RPMI7951 (cell line): ENCODE data around the gene RUSC1. TPM values are rescaled to one million over a fixed set of nuclear protein-coding genes. Genes with fewer than 3 reads are reported as not detected.

Experiments used
- DNase-seq: peaks from one replicate; pipeline ENCODE4 v3.0.0-alpha.2; 2012; ENCODE audit warnings: low read depth
- total RNA-seq: library from RNA; depleted of rRNA; stranded (reverse); fragments of >200 nt; shearing (Covaris generic); gene quantifications from 2 replicates; pipeline ENCODE4 v1.2.3, GENCODE V29; 2014

Gene RUSC1
- total RNA-seq, 1 experiment from 2014 or later, result 26.2 TPM

DNA sequence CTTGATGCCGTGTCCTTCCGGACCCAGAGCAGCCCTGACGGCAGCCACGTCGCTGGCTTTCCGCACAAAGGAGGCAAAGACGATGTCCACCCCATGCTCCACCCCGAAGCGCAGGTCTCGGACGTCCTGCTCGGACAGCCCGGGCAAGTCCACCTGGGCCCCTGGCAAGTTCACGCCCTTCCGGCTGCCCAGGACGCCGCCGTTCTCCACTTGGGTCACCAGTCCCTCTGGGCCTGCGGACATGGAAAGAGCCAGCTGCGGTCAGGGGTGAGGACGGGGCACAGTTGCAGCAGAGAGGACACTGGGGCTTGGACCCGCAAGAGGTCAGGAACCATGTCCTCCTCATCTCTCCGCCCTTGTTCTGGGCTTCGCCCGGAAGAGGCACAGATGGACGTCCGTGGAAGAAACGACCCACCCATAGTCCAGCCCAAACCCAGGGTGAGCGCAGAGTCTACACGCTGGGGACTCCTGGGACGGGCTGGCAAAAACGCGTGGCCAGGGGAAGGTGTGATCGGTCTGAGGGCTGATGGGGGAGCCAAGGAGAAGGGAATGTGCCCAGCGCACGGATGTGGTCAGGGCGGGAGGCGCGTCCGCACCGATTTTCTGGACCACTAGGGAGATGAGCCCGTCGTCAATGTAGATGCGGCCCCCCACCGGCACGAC, 26.0 kb upstream of the RUSC1 start:
- no peak for DNase-seq

DNA sequence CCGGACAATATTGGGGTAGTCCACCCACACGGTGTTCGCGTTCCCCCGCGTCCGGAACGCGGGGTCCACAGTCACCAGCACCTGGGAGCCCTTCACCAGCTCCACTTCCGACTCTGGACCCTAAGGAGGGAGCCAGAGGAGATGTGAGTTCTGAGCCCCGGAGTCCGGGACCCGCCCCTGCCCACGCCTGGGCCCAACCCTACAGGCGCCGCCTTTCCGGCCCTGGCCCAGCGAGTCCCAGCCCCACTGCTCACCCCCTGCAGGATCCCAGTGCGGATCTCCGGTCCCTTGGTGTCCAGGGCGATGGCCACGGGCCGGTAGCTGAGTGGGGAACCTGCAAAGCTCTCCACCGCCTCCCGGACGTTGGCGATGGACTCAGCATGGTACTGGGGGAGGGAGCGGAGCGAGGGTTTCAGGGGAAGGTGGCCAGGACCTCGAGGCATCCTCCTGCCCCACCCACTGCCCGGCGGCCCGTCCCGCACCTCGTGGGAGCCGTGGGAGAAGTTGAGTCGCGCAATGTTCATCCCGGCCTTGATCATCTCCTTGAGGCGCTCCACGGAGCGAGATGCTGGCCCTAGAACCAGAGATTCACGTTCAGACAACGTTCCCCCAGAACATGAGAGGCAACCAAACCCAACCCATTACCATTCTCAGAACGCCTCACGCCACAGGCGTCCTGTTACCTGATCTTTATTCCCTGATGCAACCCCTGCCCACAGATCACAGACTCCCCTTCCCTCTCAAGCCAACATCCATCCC, 25.3 kb upstream of the RUSC1 start:
- DNase-seq, result no peak

DNA sequence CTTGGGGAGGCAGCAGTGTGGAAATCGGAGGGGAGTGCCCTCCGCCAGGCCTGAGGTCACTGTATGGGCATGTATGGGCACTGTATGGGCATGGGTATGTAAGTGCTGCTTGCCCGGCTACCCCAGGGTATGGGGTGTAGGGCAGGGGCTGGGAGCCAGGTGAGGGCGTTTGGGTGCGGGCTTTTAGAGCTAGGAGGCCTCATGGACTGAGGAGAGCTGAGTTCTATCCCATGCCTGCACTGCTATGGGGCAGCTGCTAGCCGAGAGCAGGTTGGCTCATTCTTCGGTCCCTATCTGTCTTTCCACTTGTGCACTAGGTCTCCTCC, 24.8 kb upstream of the RUSC1 start:
- DNase-seq, result no peak

DNA sequence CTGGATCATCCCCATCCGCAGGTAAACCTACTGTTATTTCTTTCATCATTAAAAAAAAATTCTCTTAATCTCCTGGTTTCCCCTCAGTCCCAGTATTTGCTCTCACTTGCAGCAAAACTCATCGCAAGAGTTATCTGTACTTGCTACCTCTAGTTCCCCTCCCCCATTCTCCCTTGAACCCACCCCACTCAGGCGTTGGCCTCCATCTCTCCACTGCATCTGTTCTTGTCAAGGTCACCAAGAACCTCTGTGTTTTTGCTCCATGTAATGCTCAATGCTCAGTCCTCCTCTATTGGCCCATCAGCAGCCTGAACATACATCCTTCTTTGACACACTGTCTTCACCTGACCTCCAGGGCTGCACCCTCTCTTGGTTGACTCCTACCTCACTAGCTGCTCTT, 24.0 kb upstream of the RUSC1 start:
- no peak for DNase-seq

DNA sequence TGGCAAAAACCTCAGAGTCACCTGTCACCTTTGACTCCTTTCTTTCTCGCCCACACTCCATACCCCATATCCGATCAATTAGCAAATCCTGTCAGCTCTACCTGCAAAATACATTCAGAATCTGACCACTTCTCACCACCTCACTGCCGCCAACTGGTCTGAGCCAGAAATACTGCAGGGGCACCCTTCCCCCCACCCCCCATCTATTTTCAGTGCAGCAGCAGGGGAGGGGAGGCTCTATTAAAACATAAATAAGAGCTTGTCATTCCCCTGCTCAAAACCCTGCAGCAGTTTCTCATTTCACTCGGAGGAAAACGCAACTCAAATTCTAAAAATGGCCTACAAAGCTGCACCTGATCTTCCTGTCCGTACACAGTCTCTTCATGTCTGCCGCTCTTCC, 23.3 kb upstream of the RUSC1 start:
- DNase-seq, result no peak

DNA sequence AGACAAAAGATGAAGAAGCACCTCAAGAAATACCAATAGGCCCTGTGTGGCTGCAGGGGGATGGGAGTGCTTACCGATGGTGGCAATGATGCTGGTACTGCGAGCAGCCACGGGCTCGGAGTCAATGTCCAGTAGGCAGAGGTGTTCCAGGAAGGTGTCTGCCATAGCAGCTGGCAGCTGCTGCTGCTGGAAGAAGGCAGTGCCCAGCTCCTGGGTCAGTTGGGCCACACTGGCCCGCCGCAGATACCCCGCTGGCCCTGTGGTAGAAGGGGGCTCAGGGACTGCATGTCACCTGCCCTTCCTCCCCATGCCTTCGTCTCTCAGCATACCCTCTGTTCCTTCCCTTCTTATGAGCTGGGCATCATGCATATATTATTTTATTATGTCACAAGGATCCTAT, 20.7 kb upstream of the RUSC1 start:
- no peak for DNase-seq

DNA sequence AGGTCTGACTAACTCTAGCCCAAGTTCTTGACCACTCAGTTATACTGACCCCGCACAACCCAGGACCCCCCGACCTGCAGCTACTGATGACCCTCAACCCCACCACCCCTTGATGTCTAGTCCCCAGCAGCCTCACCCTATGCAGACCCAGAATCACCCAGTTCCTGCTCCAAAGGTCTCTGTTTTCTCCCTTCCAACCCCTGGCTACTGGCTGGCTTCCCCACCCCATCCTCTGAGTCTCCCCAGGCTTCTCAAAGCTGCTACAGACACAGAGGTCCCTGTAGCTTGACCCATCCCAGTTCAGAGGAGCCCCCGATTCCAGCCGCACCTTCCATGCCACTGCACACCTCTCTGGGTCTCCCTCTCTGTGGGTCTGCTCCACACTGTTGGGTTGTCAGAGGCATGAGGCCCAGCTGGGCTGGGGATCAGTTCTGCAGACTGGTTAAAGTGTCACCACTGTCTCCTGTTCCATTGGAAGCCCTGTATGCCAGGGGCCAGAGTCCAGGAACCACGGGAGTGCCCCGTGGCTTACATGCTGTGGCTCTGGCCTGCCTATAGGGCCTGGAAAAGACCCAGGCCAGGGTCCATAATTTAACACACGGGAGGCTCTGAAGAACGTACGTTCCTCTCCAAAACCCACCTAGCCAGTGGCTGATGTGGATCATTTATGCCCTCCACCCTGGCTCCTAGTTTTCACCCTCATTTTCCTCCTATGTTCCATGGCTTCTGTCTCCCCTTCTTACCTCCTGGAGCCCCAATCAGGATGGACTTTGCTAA, 20.0 kb upstream of the RUSC1 start:
- no peak for DNase-seq

DNA sequence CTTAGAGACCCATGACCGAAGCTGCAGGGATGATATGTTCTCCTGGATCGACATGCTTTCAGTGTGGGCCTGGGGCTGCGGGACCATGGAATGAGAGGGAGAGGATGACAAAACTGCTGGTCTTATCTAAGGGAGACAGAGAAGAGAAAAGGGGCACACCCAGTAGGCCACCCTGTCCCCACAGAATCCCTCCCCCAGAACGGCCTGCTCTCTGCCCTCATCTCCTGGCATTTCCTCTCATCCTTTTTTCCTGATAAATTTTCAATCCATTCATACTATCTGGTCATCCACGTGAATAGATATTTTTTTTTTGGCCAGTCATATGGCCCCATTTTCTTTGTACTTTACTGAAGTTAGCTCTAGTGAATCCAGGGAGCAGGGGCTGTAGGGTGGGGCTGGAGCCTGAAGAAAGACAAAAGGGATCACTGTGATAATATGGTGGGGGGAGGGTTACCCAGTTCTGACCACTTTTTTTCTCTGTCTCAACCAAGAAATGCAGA, 19.3 kb upstream of the RUSC1 start, which contains the start of gene PKLR:
Gene PKLR, minus strand, starts transcription at position 97 of the 500 bp plus-strand sequence. Its CDS starts 43 bp downstream, at position 54.
- DNase-seq, result no peak

DNA sequence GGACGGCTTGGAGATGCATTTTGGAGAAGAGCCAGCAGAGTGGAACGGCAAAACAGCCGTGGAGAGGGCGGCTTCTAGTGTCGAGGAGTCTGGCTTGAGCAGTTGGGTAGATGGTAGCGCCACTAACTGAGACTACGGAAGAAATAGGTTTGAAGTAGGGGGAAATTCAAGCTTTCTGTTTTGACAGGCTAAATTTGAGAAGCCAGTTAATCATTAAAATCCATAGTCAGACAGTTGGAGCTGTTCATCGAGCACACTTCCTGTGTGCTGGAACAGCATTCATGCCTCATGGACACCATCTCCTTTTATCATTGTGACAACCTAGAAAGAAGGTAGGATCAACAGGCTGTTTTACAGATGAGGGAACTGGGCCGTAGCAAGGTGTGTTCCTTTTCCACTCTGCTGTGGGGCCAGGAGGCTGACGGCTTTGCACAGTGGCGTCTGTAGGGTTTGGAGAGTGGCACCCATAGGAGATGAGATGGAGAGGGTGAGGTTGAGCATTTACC, 16.1 kb upstream of the RUSC1 start:
- no peak for DNase-seq

DNA sequence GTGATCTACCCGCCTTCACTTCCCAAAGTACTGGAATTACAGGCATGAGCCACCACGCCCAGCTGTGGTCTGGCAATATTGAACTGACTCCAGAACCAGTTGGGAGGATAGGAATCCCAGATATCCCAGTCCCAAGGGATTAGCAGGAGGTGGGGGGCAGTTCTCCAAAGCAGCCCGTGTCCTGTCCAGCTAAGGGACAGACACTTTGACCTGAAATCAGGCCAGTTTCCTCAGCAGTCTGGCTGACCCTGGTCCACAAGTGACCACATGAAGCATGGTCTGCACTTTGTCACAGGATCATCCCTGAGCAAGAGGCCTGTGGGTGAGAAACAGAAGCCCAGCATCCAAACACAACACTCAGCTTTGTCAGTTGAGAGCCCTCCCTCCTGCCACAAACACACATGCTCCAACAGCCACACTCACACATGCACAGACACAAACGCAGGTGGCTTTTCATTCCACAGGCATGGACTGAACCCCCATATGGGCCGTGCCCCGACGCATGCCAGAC, 14.8 kb upstream of the RUSC1 start:
- DNase-seq, result peak; percentile 21

DNA sequence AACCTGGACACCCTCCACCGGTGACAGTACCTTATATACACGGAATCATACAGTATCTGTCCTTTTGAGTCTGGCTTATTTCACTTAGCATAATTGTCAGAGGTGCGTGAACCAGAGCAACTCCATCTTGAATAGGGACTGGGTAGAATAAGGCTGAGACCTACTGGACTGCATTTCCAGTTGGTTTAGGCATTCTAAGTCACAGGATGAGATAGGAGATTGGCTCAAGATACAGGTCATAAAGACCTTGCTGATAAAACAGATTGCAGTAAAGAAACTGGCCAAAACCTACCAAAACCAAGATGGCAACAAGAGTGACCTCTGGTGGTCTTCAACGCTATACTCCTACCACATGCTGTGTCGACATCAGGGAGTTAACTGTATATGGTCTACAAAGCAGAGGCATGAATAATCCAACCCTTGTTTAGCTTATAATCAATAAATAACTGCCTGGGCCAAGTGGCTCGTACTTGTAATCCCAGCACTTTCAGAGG, 13.4 kb upstream of the RUSC1 start:
- DNase-seq, result peak; percentile 64

DNA sequence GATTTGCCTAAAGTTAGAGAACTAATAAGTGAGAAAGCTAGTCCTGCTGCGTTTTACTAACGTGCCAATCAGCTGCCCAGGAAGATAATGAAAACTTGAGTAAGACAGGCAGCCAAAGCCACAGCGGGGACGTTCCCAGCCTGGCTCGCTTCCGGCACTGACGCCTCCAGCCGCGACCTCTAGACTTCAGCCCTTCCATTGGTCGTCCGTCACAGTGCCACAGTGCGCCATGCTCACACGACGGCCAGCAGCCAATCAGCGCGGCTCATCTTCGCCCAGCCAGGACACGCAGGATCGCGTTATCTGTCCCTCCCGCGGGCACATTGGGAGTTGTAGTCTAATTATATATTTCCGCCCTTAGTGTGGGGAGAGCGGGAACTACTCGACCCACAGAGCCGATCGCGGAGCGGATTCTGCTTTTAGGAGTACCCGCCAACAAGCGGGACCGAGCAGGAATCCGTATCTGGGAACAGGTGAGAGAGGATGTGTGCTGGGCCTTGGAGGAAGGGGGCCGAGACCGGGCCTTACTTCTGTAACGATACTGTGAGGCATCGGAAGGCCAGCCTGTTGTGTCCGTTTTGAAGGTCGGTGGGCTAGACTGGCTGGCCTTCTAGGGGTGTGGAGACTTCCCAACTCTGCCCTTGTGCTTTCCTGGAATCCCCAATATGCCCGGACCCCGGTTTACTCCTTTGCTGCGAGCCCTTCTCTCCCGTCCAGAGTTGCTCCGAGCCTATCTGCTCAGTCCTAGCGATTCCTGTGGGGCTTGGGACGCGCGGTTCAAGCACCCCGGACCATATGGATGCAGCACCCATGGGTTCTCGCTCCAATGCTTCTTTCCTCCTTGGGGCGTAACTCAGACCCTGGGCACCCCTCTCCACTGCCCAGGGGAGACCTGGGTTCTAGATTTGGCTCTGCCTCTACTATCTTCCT, 11.9 kb upstream of the RUSC1 start, which contains the start of gene FDPS:
Gene FDPS, plus strand, starts transcription at position 374 of the 930 bp plus-strand sequence. CDS start 924 bp downstream, outside the sequence.
- peak; percentile 99 for DNase-seq

DNA sequence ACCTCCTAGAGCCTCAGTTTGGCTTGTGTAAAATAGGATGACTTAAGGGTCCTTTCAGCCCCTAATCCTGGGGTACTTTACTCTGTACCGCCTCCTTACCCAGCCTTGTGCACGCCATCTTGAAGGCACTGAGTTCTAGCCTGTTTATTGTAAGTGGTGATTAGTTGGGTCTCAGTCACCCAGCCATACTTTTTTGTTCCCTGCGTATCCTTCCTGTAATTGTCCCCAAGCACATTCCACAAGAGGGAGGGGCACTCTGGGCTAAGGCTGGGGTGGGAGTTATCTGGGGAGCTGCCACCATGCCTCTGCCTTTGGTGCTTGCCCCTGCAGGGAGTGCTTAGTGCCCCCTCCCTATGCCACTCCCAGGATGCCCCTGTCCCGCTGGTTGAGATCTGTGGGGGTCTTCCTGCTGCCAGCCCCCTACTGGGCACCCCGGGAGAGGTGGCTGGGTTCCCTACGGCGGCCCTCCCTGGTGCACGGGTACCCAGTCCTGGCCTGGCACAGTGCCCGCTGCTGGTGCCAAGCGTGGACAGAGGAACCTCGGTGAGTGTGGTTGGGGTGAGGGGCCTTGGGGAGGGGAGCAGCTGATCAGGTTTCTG, 11.2 kb upstream of the RUSC1 start:
- DNase-seq, result no peak

DNA sequence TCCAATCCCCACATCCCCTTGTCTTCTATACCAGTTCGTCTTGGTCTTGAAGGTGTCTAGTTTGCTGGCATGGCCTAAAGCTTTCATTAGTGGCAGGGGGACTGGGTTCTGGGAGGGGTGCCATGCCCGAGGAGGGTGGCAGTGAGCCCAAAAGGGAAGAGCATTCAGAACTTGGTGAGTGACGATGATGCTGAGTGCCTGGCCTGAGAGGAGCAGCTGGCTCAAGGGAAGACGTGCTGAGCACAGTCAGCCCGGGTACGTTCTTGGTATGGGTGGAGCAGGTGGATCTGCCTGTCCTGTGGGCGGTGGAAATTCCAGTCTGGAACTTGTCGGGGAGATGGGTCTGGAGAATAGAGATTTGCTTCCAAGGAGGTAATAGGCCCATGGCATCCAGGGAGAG, 7.4 kb upstream of the RUSC1 start:
- DNase-seq, result no peak

DNA sequence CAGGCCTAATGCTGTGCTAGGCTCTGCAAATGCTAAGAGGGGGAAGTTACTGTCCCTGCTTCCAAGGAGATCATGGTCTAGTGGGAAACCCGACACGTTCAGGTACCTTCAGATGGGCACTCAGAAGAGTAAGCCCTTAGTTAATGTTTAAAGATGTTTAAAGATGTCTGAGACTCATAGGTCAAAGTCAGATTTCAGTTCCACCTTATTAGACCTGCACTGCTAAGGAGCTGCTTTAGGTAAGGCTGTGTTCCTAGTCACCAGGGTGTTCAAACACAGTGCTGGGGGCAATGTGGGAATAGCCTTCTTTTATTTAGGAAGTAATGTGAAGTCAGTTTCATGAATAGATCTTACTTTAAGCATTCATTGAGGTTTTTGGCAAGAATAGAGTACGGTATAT, 3.8 kb upstream of the RUSC1 start:
- no peak for DNase-seq

DNA sequence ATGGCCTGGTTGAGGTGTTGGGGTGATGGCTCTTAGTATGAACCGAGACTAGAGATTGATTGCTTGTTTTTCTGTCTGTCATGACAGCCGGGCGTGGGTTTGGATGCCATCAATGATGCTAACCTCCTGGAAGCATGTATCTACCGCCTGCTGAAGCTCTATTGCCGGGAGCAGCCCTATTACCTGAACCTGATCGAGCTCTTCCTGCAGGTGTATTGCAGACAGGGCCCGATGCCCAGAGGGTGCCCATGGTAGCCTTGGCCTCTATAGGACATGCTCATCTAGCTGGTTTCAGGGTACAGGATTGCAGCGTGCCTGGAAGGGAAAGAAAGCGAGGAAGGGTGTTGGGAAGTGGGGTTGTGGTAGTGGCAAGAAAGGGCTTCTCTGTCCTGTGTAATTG, 2.6 kb upstream of the RUSC1 start:
- no peak for DNase-seq

DNA sequence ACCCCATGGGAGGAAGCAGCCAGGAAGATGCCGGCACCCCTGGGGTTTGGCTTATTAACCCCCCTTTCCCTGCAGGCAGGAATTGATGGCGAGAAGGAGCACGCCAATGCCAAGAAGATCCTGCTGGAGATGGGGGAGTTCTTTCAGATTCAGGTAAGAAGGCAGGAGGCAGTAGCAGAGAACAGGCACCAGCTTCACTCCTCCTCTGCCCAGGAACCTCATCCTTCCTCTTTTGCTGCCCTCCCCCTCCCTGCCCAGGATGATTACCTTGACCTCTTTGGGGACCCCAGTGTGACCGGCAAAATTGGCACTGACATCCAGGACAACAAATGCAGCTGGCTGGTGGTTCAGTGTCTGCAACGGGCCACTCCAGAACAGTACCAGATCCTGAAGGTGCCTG, 1.2 kb upstream of the RUSC1 start:
- DNase-seq, result no peak

DNA sequence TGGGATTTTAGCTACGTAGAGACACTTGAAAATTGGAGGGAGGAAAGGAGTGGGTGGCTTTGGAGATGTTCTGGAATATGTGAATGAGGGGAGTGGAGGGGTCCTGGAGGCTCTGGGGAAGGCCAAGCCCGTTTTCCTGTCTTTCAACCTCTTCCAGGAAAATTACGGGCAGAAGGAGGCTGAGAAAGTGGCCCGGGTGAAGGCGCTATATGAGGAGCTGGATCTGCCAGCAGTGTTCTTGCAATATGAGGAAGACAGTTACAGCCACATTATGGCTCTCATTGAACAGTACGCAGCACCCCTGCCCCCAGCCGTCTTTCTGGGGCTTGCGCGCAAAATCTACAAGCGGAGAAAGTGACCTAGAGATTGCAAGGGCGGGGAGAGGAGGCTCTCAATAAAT, 442 bp upstream of the RUSC1 start:
- DNase-seq, result no peak

DNA sequence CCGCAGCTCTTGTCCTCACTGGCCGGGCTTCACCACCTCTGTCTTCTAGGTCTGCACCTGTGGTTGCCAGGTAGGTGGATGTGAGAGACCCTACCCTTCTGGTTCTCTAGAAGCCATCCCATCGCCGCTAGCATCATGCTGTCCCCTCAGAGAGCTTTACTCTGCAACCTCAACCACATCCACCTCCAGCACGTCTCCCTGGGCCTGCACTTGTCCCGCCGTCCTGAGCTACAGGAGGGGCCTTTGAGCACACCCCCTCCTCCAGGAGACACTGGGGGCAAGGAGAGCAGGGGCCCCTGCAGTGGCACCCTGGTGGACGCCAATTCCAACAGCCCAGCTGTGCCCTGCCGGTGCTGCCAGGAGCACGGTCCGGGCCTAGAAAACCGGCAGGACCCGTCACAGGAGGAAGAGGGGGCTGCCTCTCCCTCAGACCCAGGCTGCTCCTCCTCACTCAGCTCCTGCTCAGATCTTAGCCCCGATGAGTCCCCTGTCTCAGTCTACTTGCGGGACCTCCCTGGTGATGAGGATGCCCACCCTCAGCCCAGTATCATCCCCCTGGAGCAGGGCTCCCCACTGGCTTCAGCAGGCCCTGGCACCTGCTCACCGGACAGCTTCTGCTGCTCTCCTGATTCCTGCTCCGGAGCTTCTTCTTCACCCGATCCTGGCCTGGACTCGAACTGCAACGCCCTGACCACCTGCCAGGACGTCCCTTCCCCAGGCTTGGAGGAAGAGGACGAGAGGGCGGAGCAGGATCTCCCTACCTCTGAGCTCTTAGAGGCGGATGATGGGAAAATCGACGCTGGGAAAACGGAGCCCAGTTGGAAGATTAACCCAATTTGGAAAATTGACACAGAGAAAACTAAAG, 1.2 kb downstream of the RUSC1 start:
- no peak for DNase-seq
